ENCODE measurements around the gene WWP2.

- no peak for TF ChIP-seq EP300 (IDR thresholded peaks at IDR 0.05)
- no peak for TF ChIP-seq CTCF (IDR thresholded peaks at IDR 0.05)
- TF ChIP-seq POLR2A (IDR thresholded peaks at IDR 0.05; ENCODE audit: low read depth): no peak
- no peak for TF ChIP-seq POLR2AphosphoS5 (IDR thresholded peaks at IDR 0.05)
Measured at GRCh38 chr16:69855592-69855991, 93.5 kb downstream of the WWP2 start.
